ENCODE measurements around the gene PTPRM.

PTPRM gene

DNA sequence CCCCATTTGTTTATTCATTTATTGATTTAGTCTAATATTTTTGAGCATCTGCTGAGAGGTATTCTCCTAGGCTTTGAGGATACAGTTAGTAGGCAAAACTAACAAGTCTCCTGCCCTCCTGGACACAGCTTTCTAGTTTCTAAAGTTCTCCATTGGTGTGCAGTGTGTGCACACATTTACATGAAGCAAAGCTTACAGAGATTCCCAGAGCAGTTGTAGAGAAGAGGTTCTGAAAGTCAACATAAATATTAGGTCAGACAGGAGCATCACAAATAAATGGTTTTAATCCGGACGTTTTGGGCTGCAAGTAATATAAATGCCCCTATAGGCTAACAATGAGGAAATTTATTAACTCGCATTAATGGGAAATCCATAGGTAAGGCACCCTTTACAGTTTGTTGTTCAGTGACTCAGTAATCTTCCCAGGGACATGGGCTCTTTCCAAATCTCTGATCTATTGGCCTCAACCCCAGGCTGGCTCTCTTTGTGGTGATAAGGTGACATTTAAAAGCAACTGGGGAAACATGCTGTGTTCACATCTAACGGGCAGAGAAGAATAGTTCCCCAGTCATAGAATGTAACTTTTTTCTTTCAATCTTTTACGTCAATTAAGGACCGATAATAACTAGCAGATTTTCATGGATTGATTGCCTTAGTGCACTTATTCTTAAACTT lies 407.2 kb downstream of the PTPRM start:
- DNase-seq: no peak

DNA sequence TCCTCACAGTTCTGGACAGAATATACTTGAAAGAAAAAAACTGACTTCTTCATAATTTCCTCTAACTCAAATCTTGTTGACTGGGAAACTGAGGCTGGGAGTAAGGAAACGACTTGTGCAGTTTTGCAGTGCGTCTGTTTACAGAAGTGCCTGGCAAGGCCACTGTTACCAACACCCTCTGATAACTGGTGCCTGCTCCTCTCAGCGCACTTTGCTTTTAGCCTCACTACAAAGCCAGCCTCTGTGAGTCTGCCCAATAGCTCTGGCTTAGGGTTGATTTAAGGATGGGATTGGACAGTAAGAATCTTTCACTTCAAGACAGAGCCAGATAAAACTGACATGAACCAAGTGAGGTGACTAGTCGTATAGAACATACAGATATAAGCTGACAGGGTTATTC lies 410.8 kb downstream of the PTPRM start:
- DNase-seq: no peak

GRCh38 chr18:7978834-7979233 lies 411.7 kb downstream of the PTPRM start:
- no peak for DNase-seq

- DNase-seq: no peak
Measured at GRCh38 chr18:7979714-7980113, 412.6 kb downstream of the PTPRM start.

GRCh38 chr18:7980136-7980535 lies 413.0 kb downstream of the PTPRM start:
- DNase-seq: no peak

DNA sequence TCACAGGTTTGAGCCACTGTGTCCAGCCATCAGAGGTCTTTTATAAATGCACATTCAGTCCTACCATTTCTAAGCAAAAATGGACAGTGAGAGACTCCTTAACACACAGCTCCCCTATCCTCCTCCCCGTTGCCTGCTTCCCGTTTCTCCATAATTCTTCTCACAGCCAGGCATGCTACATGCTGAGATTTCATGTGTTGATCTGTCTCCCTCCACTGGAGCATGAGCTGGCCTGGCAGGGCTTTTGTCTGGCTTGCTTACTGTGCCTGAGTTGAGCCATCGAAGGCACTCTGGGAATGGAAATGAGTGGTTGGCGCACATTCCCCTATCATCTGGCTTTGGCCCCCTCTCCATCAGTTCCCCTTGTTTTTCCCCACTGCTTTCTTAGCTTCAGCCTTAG lies 413.5 kb downstream of the PTPRM start:
- no peak for DNase-seq

GRCh38 chr18:7982216-7982615 lies 415.1 kb downstream of the PTPRM start:
- DNase-seq: no peak

GRCh38 chr18:7987284-7987976 lies 420.3 kb downstream of the PTPRM start:
- DNase-seq: no peak

GRCh38 chr18:7990670-7991069 lies 423.6 kb downstream of the PTPRM start:
- no peak for DNase-seq

- no peak for DNase-seq
Measured at GRCh38 chr18:8001711-8002301, 434.7 kb downstream of the PTPRM start.

DNA sequence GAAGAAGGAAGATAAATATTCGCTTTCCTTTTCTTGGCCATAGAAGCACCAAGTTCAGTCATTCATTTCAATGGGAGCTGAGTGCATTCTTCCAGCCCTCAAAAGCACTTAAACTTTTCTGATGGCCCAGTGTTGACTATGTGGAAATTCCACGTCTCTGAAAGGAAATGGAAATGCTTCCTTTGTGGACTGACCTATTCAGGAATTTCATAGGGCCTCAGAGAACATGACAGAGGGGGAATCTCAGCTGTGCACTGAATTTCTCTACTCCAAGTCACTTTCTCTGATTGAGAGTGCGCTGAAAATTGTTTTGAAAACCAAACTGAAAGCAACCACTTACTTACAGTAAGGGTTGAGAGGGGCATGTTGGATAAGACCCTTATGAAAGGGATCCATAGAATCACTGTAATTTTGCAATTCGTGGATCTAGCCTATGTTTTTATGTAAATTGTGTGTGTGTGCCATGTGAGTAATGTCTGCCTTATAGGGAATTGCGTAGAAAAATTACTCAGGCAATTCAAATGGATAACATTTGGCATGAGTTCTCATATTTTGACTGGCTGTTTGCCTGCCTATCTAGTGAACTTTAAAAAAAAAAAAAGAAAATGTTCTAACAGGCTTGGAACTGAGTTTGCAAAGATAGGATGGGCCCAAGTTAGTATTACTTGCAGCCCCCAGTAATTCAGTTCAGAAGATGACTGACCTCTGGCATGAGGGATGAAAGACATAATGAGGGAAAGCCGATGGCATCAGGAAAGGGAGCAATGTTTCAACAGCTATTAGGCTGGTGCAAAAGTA lies 437.0 kb downstream of the PTPRM start:
- no peak for DNase-seq

DNA sequence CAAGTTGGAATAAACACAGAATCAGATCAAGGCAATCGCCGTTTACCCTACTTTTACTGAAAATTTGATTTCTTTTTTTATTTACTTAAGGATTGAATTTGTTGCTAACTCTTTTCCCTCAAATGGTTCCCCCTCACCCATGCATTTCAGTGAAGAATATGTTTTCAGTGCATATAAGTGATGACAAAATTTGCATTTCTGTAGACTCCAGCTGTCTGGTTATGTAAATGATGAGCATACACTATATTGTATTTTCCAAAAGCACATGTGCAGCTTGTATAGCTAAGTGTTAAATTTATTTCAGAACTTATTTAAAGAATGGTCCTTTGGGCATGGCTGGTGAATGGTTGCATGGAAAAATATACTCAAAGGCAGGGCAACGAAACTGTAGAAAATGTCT lies 437.7 kb downstream of the PTPRM start:
- no peak for DNase-seq

DNA sequence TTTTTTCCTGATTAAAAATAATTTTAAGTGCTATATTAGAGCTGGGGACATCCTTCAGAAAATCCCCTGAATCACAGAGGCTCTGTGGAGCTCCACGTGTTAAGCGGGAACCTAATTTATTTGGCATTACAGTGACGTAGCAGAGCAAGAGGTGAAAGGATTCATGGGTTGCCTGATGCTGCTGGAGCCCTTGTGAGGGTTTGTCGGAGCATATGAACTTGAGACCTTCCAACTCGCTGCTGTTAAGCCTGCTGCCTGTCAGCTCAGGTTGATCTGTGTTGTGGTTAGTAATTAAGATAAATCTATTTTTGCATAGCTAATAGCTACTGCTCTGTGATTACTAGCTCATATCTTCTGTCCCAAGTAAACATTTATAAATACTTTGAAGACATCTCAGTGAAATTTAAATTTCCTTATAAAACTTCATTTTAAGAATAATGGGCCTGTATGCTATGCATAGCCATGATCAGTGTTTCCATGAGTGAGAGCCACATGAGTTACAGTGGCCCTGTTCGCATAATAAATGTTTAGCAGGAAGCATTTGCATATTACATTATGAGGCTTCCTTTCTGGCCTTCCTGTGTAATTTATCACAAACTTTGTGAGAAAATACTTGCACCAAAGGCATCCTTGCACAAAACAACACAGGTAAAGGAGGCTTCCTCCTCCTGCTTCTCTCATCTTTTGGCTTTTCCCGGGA lies 438.9 kb downstream of the PTPRM start:
- no peak for DNase-seq

DNA sequence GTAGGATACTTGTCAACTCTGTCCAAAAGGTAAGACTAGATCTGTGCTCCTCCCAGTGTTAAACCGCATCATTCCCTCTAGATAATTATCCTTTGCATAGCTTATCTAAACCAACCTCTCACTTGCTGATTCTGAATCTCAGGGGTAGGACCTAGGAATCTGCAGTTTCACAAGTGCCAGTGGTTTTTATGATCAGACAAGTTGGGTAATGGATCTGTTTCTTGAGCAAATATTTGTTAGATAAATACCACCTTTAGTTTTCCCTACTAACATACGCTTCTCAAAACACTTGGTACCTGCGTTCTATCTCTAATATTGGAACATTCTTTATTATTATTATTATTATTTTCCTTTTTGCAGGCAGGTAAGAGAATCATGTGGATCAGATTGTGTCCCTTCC lies 439.9 kb downstream of the PTPRM start:
- no peak for DNase-seq

DNA sequence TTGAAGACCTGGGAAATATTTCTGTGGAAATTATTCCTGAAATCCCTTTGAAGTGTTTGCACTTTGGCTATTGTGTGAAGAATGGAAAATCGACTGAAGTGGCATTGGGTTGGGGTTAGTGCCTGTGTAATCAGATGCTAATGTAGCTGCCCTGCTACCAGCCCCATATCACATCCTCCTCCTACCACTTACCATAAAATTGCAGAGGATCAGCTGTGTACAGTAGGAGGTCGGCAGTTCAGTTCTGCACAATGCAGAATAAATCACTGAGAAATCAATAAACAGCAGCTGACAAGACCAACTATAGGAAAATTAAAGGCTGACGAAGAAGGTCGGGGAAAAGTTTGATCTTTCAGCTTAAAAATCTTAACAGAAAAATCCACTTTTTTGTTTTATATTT lies 440.9 kb downstream of the PTPRM start:
- DNase-seq: no peak

- no peak for DNase-seq
Measured at GRCh38 chr18:8011361-8011760, 444.2 kb downstream of the PTPRM start.

DNA sequence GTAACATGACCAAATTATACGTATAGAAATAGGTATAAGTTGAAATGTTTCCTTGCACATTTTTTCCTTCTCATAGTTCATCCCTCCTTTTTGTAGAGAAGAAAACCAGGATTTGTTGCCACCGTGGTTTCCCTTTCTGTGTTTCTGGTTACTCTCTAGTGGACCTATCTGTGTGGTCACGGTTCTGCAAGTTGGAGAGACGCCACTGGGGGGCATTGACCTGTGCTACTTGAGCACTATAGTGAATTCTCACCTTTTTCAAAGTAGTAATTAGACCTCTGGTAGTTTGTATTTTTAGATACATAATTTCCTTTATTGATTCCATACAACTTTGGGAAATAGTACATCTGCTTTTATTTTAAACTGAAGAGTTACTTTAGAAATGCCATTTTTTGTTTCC lies 444.8 kb downstream of the PTPRM start:
- DNase-seq: no peak

DNA sequence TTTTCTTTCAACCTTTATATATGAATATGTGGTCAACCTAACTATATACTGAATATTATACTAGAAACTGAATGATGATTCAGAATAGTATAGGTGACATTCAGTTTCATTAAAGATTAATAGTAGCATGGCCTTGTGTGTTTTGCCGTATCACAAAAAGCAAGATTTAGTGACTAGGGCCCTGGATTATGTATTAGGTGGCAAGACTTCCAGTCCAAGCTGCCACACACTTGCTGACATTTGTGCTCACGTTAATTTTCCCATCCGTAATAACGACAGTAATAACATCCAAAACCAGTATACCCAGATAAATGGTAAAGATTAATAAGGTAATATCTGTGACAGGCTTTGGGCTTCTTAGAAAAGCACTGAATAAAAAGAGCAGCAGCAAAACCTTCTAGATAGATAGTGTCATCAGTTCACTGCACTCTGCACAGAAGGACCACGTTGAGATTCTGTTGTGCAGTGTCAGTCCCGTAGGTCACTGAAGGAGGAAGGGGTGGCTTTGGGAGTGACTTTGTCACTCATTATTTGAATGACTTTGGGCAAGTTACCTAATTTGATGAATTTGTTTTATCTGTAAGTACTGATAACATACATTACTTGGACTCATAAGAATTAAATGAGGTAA lies 451.7 kb downstream of the PTPRM start:
- no peak for DNase-seq

DNA sequence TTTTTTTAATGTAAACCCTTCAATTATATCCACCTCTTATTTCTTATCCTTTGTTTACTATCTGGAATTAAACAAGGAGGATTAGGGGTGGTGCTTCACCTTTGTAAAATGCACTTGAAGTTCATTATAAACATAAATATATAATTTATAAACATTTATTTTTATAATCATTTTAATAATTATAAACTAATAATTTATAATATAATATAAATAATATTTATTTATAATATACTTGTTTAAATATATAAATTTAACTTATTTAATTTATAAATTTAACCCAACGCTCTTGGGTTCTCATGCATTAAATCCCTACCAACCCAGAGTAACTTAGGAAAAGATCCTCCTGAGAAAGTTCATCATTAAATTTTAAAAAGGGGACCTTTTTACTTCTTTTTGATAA lies 452.5 kb downstream of the PTPRM start:
- no peak for DNase-seq

DNA sequence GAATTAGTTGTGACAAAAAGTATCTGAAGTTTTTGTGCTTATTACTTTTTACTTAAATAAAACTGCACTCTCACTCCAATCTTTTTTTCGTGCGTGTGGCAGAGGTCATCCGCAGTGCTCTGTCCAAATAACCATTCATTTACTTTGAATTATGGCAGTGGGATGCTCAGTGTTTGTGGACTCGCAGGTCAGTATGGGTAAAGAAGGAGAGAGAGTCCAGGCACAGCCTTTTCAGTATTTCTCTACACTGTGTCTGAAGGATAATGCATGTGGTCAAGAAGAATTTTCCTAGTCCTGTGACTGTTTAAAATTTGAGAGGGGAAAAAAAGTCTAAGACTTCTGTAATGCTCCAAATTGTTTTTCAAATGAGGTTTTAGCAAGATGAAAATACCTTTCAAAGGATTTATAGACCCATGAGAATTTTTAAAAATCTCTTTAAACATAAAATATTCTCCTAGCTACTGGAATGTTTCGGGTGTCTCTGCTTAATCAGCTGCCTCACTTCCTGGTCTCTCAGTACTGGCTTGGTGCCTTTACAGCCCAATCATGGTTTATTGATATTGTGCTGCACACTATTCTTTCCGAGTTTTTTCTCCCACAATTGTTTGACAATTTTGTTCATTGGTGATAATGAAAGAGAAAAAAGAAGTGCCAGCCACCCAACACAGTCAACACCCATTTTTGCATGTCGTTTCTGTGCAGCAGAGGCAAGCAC lies 453.2 kb downstream of the PTPRM start:
- DNase-seq: no peak

DNA sequence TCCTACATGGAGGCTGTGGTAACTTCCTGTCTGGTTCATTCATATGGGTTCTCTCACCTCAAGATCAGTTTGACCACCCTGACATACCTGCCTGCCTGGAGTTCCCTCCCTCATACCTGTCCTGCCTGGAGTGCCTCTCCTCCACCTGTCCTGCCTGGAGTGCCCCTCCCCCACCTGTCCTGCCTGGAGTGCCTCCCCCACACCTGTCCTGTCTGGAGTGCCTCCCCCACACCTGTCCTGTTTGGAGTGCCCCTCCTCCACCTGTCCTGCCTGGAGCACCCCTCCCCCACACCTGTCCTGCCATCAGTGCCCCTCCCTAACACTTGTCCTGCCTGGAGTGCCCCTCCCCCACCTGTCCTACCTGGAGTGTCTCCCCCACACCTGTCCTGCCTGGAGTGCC lies 461.9 kb downstream of the PTPRM start:
- DNase-seq: no peak

DNA sequence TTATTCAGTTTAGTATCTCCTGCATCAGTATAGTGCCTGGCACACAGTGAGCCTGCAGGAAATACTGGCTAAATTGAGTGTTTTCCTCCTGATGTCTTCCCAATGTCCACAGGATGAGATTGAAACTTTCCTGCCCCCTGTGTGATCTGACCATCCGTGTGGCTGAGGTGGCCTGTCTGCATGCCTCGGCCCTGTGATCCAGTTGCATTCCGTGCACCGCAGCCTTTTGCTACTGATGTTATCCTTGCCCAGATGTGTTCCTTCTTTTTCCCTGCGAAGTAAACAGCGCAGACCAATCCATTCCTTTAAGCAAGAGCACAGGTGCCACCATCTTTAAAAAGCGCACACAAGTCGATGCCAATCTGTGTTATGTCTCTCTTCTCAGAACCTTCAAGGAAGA lies 462.6 kb downstream of the PTPRM start:
- DNase-seq: no peak

All from DMS153 (cell line).